HG03175 (cell line): ENCODE data around the gene CLCA4.
A peak's percentile ranks its signal among the peaks of the same experiment; 100 is the strongest.
"Not testable (repeated sequence)": the region's sequence is repeated elsewhere in the genome, so short reads cannot be mapped to it uniquely, and the experiment has no call there.

Experiments used
- ATAC-seq: cut with Tn5 transposase; IDR thresholded peaks from one replicate; pipeline ENCODE4 v1.9.1; 2021; ENCODE audit warnings: mild to moderate bottlenecking, moderate library complexity; ENCODE audit not compliant: unreplicated experiment

The CLCA4 gene

GRCh38 chr1:86596741-86597290, 49.9 kb downstream of the CLCA4 start:
- ATAC-seq, result no peak

DNA sequence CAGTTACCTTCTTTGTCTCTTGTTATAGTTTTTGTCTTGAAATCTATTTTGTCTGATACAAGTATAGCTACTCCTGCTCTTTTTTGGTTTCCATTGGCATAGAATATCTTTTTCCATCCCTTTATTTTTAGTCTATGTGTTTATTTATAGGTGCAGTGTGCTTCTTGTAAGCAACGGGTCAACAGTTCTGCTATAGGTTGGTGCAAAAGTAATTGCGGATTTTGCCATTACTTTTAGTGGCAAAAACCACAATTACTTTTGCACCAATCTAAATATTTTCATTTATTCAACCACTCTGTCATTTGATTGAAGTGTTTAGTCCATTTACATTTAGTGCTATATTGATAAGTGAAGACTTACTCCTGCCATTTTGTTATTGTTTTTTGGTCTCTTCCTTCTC, 59.2 kb downstream of the CLCA4 start:
- not testable (repeated sequence) for ATAC-seq

DNA sequence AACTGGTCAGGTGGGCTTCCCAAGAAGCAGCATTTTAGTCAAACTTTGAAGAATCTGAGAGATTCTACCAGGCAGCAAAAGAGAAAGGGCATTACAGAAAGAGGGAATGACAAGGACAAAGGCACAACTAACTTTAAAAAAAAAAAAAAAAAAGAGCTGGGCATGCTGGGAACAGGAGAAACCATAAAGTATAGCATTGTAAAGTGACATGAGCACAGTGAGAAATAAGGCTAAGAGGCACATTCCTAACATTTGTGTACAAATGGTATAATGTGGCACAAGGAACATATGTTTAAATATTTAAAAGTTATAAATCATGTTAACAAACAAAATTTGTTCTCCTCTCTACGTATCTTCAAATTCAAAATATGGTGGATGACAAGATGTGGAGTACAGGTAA, 69.6 kb downstream of the CLCA4 start:
- ATAC-seq, result no peak

DNA sequence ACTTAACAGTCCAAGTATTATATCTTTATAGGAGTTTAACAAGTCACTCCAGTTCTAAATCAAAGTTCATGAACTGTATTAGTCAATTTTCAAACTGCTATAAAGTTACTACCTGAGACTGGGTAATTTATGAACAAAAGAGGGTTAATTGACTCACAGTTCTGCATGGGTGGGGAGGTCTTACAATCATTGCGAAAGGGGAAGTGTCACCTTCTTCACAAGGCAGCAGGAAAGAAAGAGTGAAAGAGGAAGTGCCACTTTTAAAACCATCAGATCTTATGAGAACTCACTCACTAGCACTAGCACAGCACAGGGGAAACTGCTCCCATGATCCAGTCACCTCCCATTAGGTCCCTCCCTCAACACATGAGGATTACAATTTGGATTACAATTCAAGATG, 70.0 kb downstream of the CLCA4 start:
- peak; percentile 100 for ATAC-seq

GRCh38 chr1:86618358-86618757, 71.5 kb downstream of the CLCA4 start:
- ATAC-seq, result no peak

GRCh38 chr1:86619313-86619712, 72.4 kb downstream of the CLCA4 start:
- ATAC-seq, result no peak

GRCh38 chr1:86621286-86621685, 74.4 kb downstream of the CLCA4 start:
- ATAC-seq, result no peak
